K562 (cell line): ENCODE measurements around the gene S100A2. TPM values are rescaled to one million over a fixed set of nuclear protein-coding genes. Genes with fewer than 3 reads are reported as not detected.

ENCODE experiments used
- ATAC-seq: fragments of 200-7000 bp; cut with Tn5 transposase; 3 replicates; pipeline ENCODE4 v1.9.1; 2020; ENCODE audit warnings: moderate library complexity
- BruUV-seq: library from RNA; stranded (reverse); fragments of 400-500 nt; replicated peaks from 2 replicates; lab custom pipeline; 2021; lab: Mats Ljungman, UMichigan
- CTCF ChIA-PET: fragments of 300-600 bp; formaldehyde crosslinking; extraction: SDS; loops from one replicate; lab custom pipeline; 2021; ENCODE audit warnings: low intra/inter-chr PET ratio; lab: Yijun Ruan, JAX
- POLR2A ChIA-PET: fragments of 300-600, 350-650 bp; sonication (Branson Sonifier 250); formaldehyde crosslinking; extraction: SDS; loops from one replicate; lab custom pipeline; 2021; ENCODE audit warnings: antibody characterized with exemption, inconsistent platforms; lab: Yijun Ruan, JAX
- DNase-seq, 4 experiments: peaks; one replicate each; pipeline versions ENCODE4 v3.0.0 to v3.0.0-alpha.2; 2011 to 2018; ENCODE audit warnings: low spot score in 3 of 4, mixed read lengths in 3 of 4; ENCODE audit errors: extremely low read depth in 1 of 4
- FAIRE-seq: peaks from 2 replicates; lab custom pipeline; 2011; peaks lifted over from hg19 to GRCh38; lab: Jason Lieb, UNC
- H2AFZ ChIP-seq: 2 replicates; pipeline ENCODE4 v1.6.0; 2011; ENCODE audit warnings: low read depth, low read length, control low read depth, inconsistent platforms
- H3K27ac ChIP-seq: fragments of 200-600 bp; 3 replicates; pipeline ENCODE4 v1.8.0; 2011; ENCODE audit warnings: low read depth, mild to moderate bottlenecking, control low read depth, inconsistent platforms, low read length, moderate library complexity, mixed read lengths; ENCODE audit errors: extremely low read depth
- H3K27me3 ChIP-seq, 2 experiments: fragments of 300-600 bp in 1 of 2; 2 replicates in 1 of 2; 3 replicates in 1 of 2; pipeline versions ENCODE4 v1.6.0 to v1.8.0; 2011; ENCODE audit warnings: inconsistent platforms in 2 of 2, low read length in 2 of 2, mild to moderate bottlenecking in 1 of 2, mixed read lengths in 1 of 2, moderate library complexity in 1 of 2; ENCODE audit not compliant: control insufficient read depth in 2 of 2, insufficient read depth in 2 of 2
- H3K36me3 ChIP-seq: fragments of 300-600 bp; 3 replicates; pipeline ENCODE4 v1.8.0; 2011; ENCODE audit warnings: mild to moderate bottlenecking, low read length, inconsistent platforms; ENCODE audit not compliant: control insufficient read depth, insufficient read depth
- H3K4me1 ChIP-seq, 2 experiments: fragments of 200-600 bp in 1 of 2; replicated peaks in 1 of 2; 2 replicates in 1 of 2; 3 replicates in 1 of 2; pipeline versions ENCODE4 v1.5.1 to v1.8.0; 2011; ENCODE audit warnings: inconsistent platforms in 2 of 2, low read length in 2 of 2, mild to moderate bottlenecking in 1 of 2, mixed read lengths in 1 of 2, moderate library complexity in 1 of 2; ENCODE audit not compliant: control insufficient read depth in 2 of 2, insufficient read depth in 2 of 2
- H3K4me2 ChIP-seq: 2 replicates; pipeline ENCODE4 v1.6.1; 2011; ENCODE audit warnings: low read length, control low read depth, inconsistent platforms, mixed read lengths; ENCODE audit not compliant: insufficient read depth
- H3K4me3 ChIP-seq: fragments of 200-600 bp; sonication (generic), shearing (Covaris generic); 2 replicates; pipeline ENCODE4 v1.5.1; 2016; ENCODE audit warnings: control low read depth, inconsistent platforms
- H3K79me2 ChIP-seq: fragments of 200-600 bp; 3 replicates; pipeline ENCODE4 v1.8.0; 2011; ENCODE audit warnings: low read length, inconsistent platforms; ENCODE audit not compliant: control insufficient read depth, insufficient read depth
- H3K9ac ChIP-seq, 2 experiments: 2 replicates each; pipeline versions ENCODE4 v1.6.0 to v1.6.1; 2011; ENCODE audit warnings: low read depth in 2 of 2, low read length in 2 of 2, control low read depth in 1 of 2, inconsistent platforms in 1 of 2, mild to moderate bottlenecking in 1 of 2, mixed read lengths in 1 of 2; ENCODE audit not compliant: insufficient read depth in 1 of 2
- H3K9me1 ChIP-seq: one replicate; pipeline ENCODE4 v1.6.0; 2011; ENCODE audit warnings: inconsistent platforms, mild to moderate bottlenecking, low read length, moderate library complexity; ENCODE audit not compliant: control insufficient read depth, insufficient read depth
- H3K9me3 ChIP-seq: replicated peaks from 2 replicates; pipeline ENCODE4 v1.5.1; 2011; ENCODE audit warnings: low read depth, low read length, inconsistent platforms; ENCODE audit not compliant: control insufficient read depth, insufficient read depth
- H4K20me1 ChIP-seq: replicated peaks from 2 replicates; pipeline ENCODE4 v1.6.1; 2011; ENCODE audit warnings: low read length, inconsistent platforms, mixed read lengths; ENCODE audit not compliant: control insufficient read depth, insufficient read depth
- ATF7 ChIP-seq: fragments of 450-650 bp; IDR thresholded peaks from 2 replicates; pipeline ENCODE4 v1.7.1; 2014; ENCODE audit warnings: mild to moderate bottlenecking, moderate library complexity
- CEBPG ChIP-seq, 3 experiments: fragments of 200-800 bp in 1 of 3; sonication (Bioruptor generic) in 1 of 3; sonication (generic) in 1 of 3; formaldehyde crosslinking in 1 of 3; IDR thresholded peaks in 2 of 3; conservative IDR thresholded peaks in 1 of 3; 2 replicates each; pipeline versions ENCODE4 v1.6.1 to v1.8.0; 2016 to 2022; ENCODE audit warnings: missing compliant biosample characterization in 2 of 3, missing genetic modification characterization in 2 of 3, mild to moderate bottlenecking in 1 of 3, missing genetic modification reagents in 1 of 3
- THAP7 ChIP-seq: fragments of 250-450 bp; sonication (Bioruptor Pico); IDR thresholded peaks from 2 replicates; pipeline ENCODE4 v1.5.0; 2021
- ZNF512 ChIP-seq: IDR thresholded peaks from 2 replicates; pipeline ENCODE4 v1.6.1; 2016; ENCODE audit warnings: missing genetic modification characterization, missing compliant biosample characterization
- WGBS: fragments of 100-300 bp; shearing (Covaris generic); methylation state at CpG from one replicate; pipeline ENCODE4 v1.1.6; 2016; ENCODE audit warnings: low coverage, mixed read lengths; ENCODE audit not compliant: insufficient coverage; ENCODE audit errors: missing lambda C conversion rate; 5-methylcytosine and 5-hydroxymethylcytosine counted together
- in situ Hi-C: fragments of 300-500 bp; cut with MboI; formaldehyde crosslinking; loops from 4 replicates; pipeline ENCODE4 v1.15.0; 2018; ENCODE audit warnings: inconsistent platforms, mixed read lengths
- intact Hi-C: fragments of 100-400 bp; cut with micrococcal nuclease; formaldehyde crosslinking; loops from 2 replicates; pipeline ENCODE4 v1.14.2; 2022
- polyA plus RNA-seq, 8 experiments: library from polyadenylated mRNA; depleted of rRNA in 4 of 8; stranded (reverse) in 5 of 8; unstranded in 3 of 8; fragments of >200 nt; fragmentation: Nextera tagmentation in 2 of 8; fragmentation: Illumina TruSeq in 1 of 8; extraction: Ambion mirVana in 2 of 8; extraction: Trizol in 1 of 8; gene quantifications; 2 replicates each; pipeline versions ENCODE4 v1.2.1 to v1.2.3, GENCODE V29; 2011 to 2014; ENCODE audit warnings: inconsistent platforms in 1 of 8, missing spikeins in 1 of 8
- total RNA-seq, 7 experiments: library from RNA; depleted of rRNA in 6 of 7; stranded (reverse); fragments of >200 nt in 6 of 7; fragmentation: Illumina TruSeq in 2 of 7; extraction: Trizol in 2 of 7; gene quantifications; 2 replicates each; pipeline versions ENCODE4 v1.2.1 to v1.2.3, GENCODE V29; 2011 to 2021; ENCODE audit warnings: low replicate concordance in 1 of 7

The S100A2 gene
- total and polyA plus RNA-seq, 9 of the 15 experiments (the other 6 are each of a cell fraction or from before 2014, with no cell fraction given) = 0.28 to 0.65 (median 0.44) TPM; not detected in 4

- TF ChIP-seq ATF7 = no peak
- 0 out of 2 replicates have a peak, but pooled peaks have one; percentile 11 for TF ChIP-seq ZNF512
- no peaks in the 10 kb centered on the region for H3K36me3 ChIP-seq
- H3K9ac ChIP-seq = no peak overlapping the region
- ATAC-seq = no peak
- H3K4me2 ChIP-seq = no peak overlapping the region
- H3K9me1 ChIP-seq = no peaks in the 10 kb centered on the region
- no peak overlapping the region for H2AFZ ChIP-seq
- H3K27me3 ChIP-seq = no peaks in the 10 kb centered on the region
- DNase-seq = no peak
- POLR2A ChIA-PET = interaction anchor here (0.6 to 1.8 kb wide), 4 partner anchors 30 to 66 kb away, joined by 3 to 4 read pairs (median 4); partner anchors contain the start of genes S100A1 and S100A14
- in situ Hi-C loops (no loop called here), intact Hi-C loops (no loop called here)
- no peak overlapping the region for H3K4me3 ChIP-seq
- H3K27ac ChIP-seq = no peak overlapping the region
- CTCF ChIA-PET = no interaction called here
- BruUV-seq = no TSS peak
- H3K4me1 ChIP-seq = peaks cover 0 to 6% of the 10 kb centered on the region in 2 experiments; a peak in 1 of 5 replicates
- no peaks in the 10 kb centered on the region for H3K79me2 ChIP-seq
- no peaks in the 10 kb centered on the region for H3K9me3 ChIP-seq
- 0% methylated on average over 1 of the region's 1 CpG for WGBS
- no peaks in the 10 kb centered on the region for H4K20me1 ChIP-seq
- peak; percentile 29 for FAIRE-seq
Measured at GRCh38 chr1:153586347-153586746, 20.7 kb upstream of the S100A2 start.

- FAIRE-seq = peak; percentile 48
- in situ Hi-C loops = no loop called here
Measured at GRCh38 chr1:153585006-153585405, 19.4 kb upstream of the S100A2 start.

More at GRCh38 chr1:153585006-153585405, 19.4 kb upstream of the S100A2 start:
- no peak overlapping the region for H3K4me3 ChIP-seq
- intact Hi-C loops = no loop called here
- H3K9ac ChIP-seq = no peak overlapping the region
- ATAC-seq (no peak), DNase-seq (no peak)
- H2AFZ ChIP-seq = no peak overlapping the region
- no peaks in the 10 kb centered on the region for H4K20me1 ChIP-seq
- H3K27me3 ChIP-seq = no peaks in the 10 kb centered on the region
- POLR2A ChIA-PET = no interaction called here
- no peaks in the 10 kb centered on the region for H3K79me2 ChIP-seq
- H3K27ac ChIP-seq = no peak overlapping the region
- CTCF ChIA-PET = no interaction called here
- no peaks in the 10 kb centered on the region for H3K9me3 ChIP-seq
- 20% methylated on average over 1 of the region's 1 CpG for WGBS
- H3K4me1 ChIP-seq = peaks cover 0 to 6% of the 10 kb centered on the region in 2 experiments; a peak in 1 of 5 replicates
- TF ChIP-seq CEBPG (CRISPR knock-in tag; IDR thresholded peaks at IDR 0.05) (no peak), CEBPG (tag; conservative IDR thresholded peaks at IDR 0.05 in 1 of 2, IDR thresholded peaks at IDR 0.05 in 1 of 2) (0 out of 4 replicates have a peak, but pooled peaks of 1 of the 2 experiments have one; percentile 9), THAP7 (CRISPR knock-in tag) (no peak)
- TF ChIP-seq, all 486 proteins: peak for 1
- H3K9me1 ChIP-seq = no peaks in the 10 kb centered on the region
- H3K4me2 ChIP-seq = no peak overlapping the region
- H3K36me3 ChIP-seq = no peaks in the 10 kb centered on the region
- no TSS peak for BruUV-seq
